Lower lobe of right lung (tissue), 2 donors: ENCODE data around the gene RNF144A. TPM values are rescaled to one million over a fixed set of nuclear protein-coding genes. Genes with fewer than 3 reads are reported as not detected.

Source experiments
- ATAC-seq, 2 donors: fragments of 200-7000 bp; cut with Tn5 transposase; one replicate each; pipeline ENCODE4 v1.9.1; 2020 to 2022; ENCODE audit warnings: mild to moderate bottlenecking in 2 of 2, moderate library complexity in 2 of 2
- DNase-seq: peaks from one replicate; pipeline ENCODE4 v3.0.0-alpha.2; 2020
- H3K27ac ChIP-seq: fragments of 200-600 bp; one replicate; pipeline ENCODE4 v1.8.0; 2022
- H3K27me3 ChIP-seq: fragments of 200-600 bp; one replicate; pipeline ENCODE4 v1.8.0; 2022; ENCODE audit warnings: low read depth
- H3K36me3 ChIP-seq: fragments of 200-600 bp; one replicate; pipeline ENCODE4 v1.8.0; 2022; ENCODE audit warnings: mild to moderate bottlenecking
- H3K4me1 ChIP-seq: fragments of 200-600 bp; one replicate; pipeline ENCODE4 v1.8.0; 2022
- H3K4me3 ChIP-seq: fragments of 200-600 bp; one replicate; pipeline ENCODE4 v1.8.0; 2022; ENCODE audit warnings: mild to moderate bottlenecking
- H3K9me3 ChIP-seq: fragments of 200-600 bp; one replicate; pipeline ENCODE4 v1.8.0; 2022
- intact Hi-C: fragments of 100-400 bp; cut with DNase I; formaldehyde crosslinking; loops from one replicate; pipeline ENCODE4 v1.11.0; 2022
- total RNA-seq: library from RNA; stranded (reverse); fragmentation: NEBNext Ultra II Directional; extraction: Animal tissue kit (Norgen Biotek cat#: 25700); gene quantifications from one replicate; pipeline ENCODE4 v1.2.1, GENCODE V29; 2021
- TF ChIP-seq, protein P1 (sequence below): fragments of 200-600 bp; IDR thresholded peaks from one replicate; pipeline ENCODE4 v1.8.0; 2022; ENCODE audit warnings: antibody characterized with exemption, mild to moderate bottlenecking
- donor health status: DM: no; HTN: yes; CAD: no; lungs with severe emphysema.

The RNF144A gene
- total RNA-seq, 1 donor from 2014 or later, result 13.9 TPM

- DNase-seq, result peak; percentile 75
- Histone ChIP-seq H3K27ac (no peak overlapping the region), H3K36me3 (peaks cover 11% of the 10 kb centered on the region), H3K9me3 (no peaks in the 10 kb centered on the region), H3K27me3 (no peaks in the 10 kb centered on the region), H3K4me3 (no peak overlapping the region), H3K4me1 (peaks cover 9% of the 10 kb centered on the region)
- TF ChIP-seq, protein P1, sequence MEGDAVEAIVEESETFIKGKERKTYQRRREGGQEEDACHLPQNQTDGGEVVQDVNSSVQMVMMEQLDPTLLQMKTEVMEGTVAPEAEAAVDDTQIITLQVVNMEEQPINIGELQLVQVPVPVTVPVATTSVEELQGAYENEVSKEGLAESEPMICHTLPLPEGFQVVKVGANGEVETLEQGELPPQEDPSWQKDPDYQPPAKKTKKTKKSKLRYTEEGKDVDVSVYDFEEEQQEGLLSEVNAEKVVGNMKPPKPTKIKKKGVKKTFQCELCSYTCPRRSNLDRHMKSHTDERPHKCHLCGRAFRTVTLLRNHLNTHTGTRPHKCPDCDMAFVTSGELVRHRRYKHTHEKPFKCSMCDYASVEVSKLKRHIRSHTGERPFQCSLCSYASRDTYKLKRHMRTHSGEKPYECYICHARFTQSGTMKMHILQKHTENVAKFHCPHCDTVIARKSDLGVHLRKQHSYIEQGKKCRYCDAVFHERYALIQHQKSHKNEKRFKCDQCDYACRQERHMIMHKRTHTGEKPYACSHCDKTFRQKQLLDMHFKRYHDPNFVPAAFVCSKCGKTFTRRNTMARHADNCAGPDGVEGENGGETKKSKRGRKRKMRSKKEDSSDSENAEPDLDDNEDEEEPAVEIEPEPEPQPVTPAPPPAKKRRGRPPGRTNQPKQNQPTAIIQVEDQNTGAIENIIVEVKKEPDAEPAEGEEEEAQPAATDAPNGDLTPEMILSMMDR, result peak; percentile 94
- intact Hi-C loops, result loop anchor here (10.0 kb wide), 1 partner anchor 150 kb away; no protein-coding TSS in a partner anchor
- peak; percentile 83 to 88 for ATAC-seq
Measured at GRCh38 chr2:7044253-7045250, 127.3 kb downstream of the RNF144A start.

DNA sequence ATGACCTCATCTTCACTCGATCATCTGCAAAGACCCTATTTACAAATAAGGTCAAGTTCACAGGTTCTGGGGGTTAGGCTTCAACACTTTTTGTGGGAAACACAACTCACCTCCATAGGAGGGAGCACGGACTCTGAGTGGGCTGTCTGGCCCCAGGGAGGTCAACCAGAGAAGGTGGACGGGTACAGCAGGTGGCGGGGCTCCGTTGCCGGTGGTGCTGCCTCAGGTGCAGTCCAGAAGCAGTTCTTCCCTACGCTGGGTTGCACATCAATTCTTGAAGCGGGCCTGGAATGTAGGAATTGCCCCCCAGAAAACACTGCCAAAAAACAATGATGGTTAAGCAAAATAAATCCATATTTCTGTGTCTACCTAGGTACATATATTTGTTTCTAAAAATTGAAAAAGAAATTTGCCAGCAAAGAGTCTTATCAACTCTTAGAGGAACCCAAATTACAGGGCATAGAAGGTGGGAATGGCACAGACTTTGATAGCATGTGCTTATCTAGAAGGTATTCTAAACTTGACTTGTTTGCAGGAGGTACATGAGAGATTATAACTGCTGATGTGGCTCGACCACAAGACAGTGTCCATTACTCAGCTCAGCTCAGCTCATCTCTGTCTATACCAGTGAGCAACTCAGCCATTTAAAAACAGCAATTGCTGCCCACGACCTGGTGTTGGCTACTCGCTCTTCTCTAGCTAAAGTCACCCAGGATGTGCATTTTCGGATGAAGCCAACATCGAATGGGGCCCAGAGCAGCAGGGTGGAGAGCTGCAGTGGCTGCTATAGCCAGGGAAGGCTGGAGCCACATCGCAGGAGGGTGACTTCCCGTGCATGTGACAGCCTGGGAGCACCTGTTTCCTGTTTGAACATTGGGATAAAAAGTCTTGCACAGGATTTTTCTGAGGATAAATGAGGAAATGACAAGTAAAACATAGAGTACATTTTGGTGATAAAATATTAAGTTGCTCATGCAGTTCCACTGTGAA is 128.7 kb downstream of the RNF144A start:
- no peak overlapping the region for H3K27ac ChIP-seq
- no peaks in the 10 kb centered on the region for H3K27me3 ChIP-seq
- ATAC-seq, result no peak
- TF ChIP-seq, protein P1, result no peak
- intact Hi-C loops, result loop anchor here (10.0 kb wide), 1 partner anchor 151 kb away; no protein-coding TSS in a partner anchor
- no peak for DNase-seq
- H3K9me3 ChIP-seq, result no peaks in the 10 kb centered on the region
- H3K4me1 ChIP-seq, result peaks cover 9% of the 10 kb centered on the region
- H3K4me3 ChIP-seq, result no peak overlapping the region
- peaks cover under 1% of the 10 kb centered on the region for H3K36me3 ChIP-seq

DNA sequence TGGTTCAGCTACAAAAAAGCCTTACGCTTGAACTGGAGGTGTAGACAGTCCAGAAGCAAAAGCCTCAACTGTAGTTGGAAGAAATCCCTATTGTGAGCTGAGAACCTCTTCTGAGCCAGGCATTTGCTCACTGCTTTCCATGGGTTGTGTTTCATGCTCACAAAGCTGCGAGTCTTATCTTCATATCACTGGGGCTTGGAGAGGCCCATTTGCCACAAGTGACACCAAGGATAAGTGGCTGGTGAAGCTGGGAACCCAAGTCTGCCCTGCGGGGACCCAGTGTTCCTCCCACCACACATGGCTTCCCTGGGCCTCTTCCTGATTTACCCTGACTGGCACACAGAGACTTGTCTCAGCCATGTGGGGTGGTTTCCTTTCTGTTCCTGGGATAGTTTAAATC is 130.4 kb downstream of the RNF144A start:
- intact Hi-C loops, result loop anchor here (10.0 kb wide), 1 partner anchor 153 kb away; no protein-coding TSS in a partner anchor

DNA sequence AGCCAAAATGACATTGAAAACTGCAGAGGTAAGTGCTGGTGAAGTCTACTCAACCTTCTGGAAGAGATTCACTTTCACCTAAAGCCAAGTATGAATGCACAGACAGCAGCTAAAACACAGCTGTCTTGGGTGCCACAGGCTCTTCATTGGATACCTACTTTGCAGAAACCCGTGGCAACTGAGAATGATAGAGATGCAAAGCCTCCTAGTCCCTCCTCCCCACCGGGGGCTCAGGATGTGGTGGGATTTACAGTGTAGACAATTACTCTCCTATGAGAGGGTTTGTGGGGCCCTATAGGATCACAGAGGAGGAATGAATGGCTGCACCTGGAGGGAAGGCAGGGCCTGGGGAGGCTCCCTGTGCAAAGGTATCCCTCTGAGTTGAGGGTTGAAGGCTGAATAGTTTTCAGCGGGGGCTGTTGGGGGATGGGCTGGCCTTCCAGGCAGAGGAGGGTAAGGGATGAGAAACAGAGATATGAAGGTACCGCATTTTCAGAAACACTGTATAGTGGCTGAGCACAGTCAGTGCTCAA is 131.6 kb downstream of the RNF144A start:
- no peak for ATAC-seq
- Histone ChIP-seq H3K4me3 (no peak overlapping the region), H3K9me3 (no peaks in the 10 kb centered on the region), H3K27ac (no peak overlapping the region), H3K27me3 (no peaks in the 10 kb centered on the region), H3K36me3 (no peaks in the 10 kb centered on the region), H3K4me1 (peaks cover 5% of the 10 kb centered on the region)
- intact Hi-C loops, result loop anchor here (10.0 kb wide), 1 partner anchor 154 kb away; no protein-coding TSS in a partner anchor
- no peak for DNase-seq
- TF ChIP-seq, protein P1, result no peak

More for the DNA sequence above, 130.4 kb downstream of the RNF144A start:
- H3K4me1 ChIP-seq, result peaks cover 9% of the 10 kb centered on the region
- H3K9me3 ChIP-seq, result no peaks in the 10 kb centered on the region
- ATAC-seq (no peak), DNase-seq (no peak)
- H3K36me3 ChIP-seq, result no peaks in the 10 kb centered on the region
- H3K27ac ChIP-seq, result no peak overlapping the region
- H3K4me3 ChIP-seq, result no peak overlapping the region
- H3K27me3 ChIP-seq, result no peaks in the 10 kb centered on the region
- TF ChIP-seq, protein P1, result no peak

DNA sequence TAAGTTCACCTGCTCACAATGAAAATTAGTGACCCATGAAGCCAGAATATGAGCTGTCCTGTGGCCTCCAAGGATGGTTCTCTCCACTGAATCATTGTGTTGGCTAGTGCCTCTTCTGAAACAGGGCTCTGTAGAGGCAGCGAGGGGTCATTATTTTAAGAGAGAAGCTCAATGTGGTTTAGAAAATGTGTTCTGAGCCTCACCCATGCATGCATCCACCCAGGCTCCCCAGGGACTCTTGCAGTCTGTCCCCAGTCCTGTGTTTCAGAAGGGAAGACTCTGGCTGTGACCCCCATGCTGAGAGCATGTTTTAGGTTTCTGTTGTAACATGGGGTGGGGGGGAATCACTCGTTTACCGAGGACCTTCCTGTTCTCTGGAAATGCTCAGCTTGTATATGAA is 135.2 kb downstream of the RNF144A start:
- no peak overlapping the region for H3K4me3 ChIP-seq
- no peaks in the 10 kb centered on the region for H3K27me3 ChIP-seq
- ATAC-seq (no peak), DNase-seq (no peak)
- no peaks in the 10 kb centered on the region for H3K4me1 ChIP-seq
- intact Hi-C loops, result no loop called here
- TF ChIP-seq, protein P1, result no peak
- no peak overlapping the region for H3K27ac ChIP-seq
- H3K9me3 ChIP-seq, result no peaks in the 10 kb centered on the region
- H3K36me3 ChIP-seq, result no peaks in the 10 kb centered on the region
